Upper lobe of left lung (tissue), 6 donors: ENCODE data around the gene SGMS1. TPM values are rescaled to one million over a fixed set of nuclear protein-coding genes. Genes with fewer than 3 reads are reported as not detected.

Source experiments
- ATAC-seq, 2 donors: fragments of 200-7000 bp; cut with Tn5 transposase; one replicate each; pipeline ENCODE4 v1.9.1; 2022; ENCODE audit warnings: mild to moderate bottlenecking in 2 of 2, moderate library complexity in 2 of 2; ENCODE audit not compliant: low FRiP score in 2 of 2
- DNase-seq, 2 donors: peaks; one replicate each; pipeline ENCODE4 v3.0.0-alpha.2; 2019 to 2020
- H3K27ac ChIP-seq, 4 donors: fragments of 200-600 bp; sonication (generic); one replicate each; pipeline ENCODE4 v1.5.1; 2016 to 2019
- H3K27me3 ChIP-seq, 4 donors: fragments of 200-600 bp; sonication (generic); one replicate each; pipeline ENCODE4 v1.5.1; 2017 to 2019
- H3K36me3 ChIP-seq, 4 donors: fragments of 200-600 bp; sonication (generic); one replicate each; pipeline ENCODE4 v1.5.1; 2016 to 2019
- H3K4me1 ChIP-seq, 4 donors: fragments of 200-600 bp; sonication (generic); one replicate each; pipeline ENCODE4 v1.5.1; 2018 to 2019
- H3K4me3 ChIP-seq, 4 donors: fragments of 200-600 bp; sonication (generic); one replicate each; pipeline ENCODE4 v1.5.1; 2017 to 2019; ENCODE audit warnings: mild to moderate bottlenecking in 2 of 4, moderate library complexity in 1 of 4
- H3K9me3 ChIP-seq, 4 donors: fragments of 200-600 bp; sonication (generic); one replicate each; pipeline ENCODE4 v1.5.1; 2018 to 2019
- EP300 ChIP-seq, 4 donors: sonication (generic); formaldehyde crosslinking; IDR thresholded peaks; one replicate each; pipeline ENCODE4 v1.5.1; 2017; ENCODE audit warnings: antibody characterized with exemption in 4 of 4, control low read depth in 2 of 4
- POLR2A ChIP-seq, 4 donors: fragments of 450-650 bp; IDR thresholded peaks; one replicate each; pipeline ENCODE4 v1.5.1; 2016 to 2017; ENCODE audit warnings: antibody characterized with exemption in 4 of 4, mild to moderate bottlenecking in 2 of 4
- POLR2AphosphoS5 ChIP-seq, 2 donors: sonication (generic); formaldehyde crosslinking; IDR thresholded peaks; one replicate each; pipeline ENCODE4 v1.5.1; 2017; ENCODE audit warnings: antibody characterized with exemption in 2 of 2
- WGBS, 2 donors: methylation state at CpG; one replicate each; pipeline ENCODE4 v1.1.5; 2017 to 2018; 5-methylcytosine and 5-hydroxymethylcytosine counted together
- total RNA-seq, 6 donors: library from RNA; depleted of rRNA in 4 of 6; stranded (reverse); fragments of >200 nt in 4 of 6; gene quantifications; one replicate each; pipeline versions ENCODE4 v1.1.0 to v1.2.1, GENCODE V29; 2016 to 2021
- TF ChIP-seq, protein P1 (sequence below), 6 experiments: fragments of 450-650 bp in 4 of 6; fragments of 200-600 bp in 2 of 6; sonication (generic) in 2 of 6; IDR thresholded peaks; one replicate each; pipeline ENCODE4 v1.5.1; 2016 to 2019; ENCODE audit warnings: antibody characterized with exemption in 6 of 6
- donor health status: DM: no; HTN: no; CAD: no; lungs with moderate emphysema.
- donor health status: DM: no; HTN: yes; CAD: no; lungs with severe emphysema.

SGMS1 gene
- total RNA-seq, 6 donors from 2014 or later, result 66.7 to 230 (median 173) TPM

DNA sequence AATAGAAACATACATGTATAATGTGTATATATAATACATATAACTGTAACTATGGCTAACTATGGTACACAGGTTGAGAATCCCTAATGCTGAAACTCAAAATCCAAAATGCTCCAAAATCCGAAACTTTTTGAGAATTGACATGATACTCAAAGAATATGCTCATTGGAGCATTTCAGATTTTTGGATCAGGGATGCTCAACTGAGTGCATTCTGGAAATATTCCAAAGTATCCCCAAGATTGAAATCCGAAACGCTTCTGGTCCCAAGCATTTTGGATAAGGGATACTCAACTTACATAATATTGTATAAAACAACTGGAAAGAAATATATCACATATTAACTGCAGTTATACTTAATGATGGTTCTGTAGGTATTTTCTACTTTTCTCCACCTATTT, 278.2 kb downstream of the SGMS1 start:
- WGBS, 2 donors, result 74 to 90% methylated on average over 3 of the region's 3 CpGs
- TF ChIP-seq POLR2A (IDR thresholded peaks at IDR 0.05), result no peak
- TF ChIP-seq EP300 (IDR thresholded peaks at IDR 0.05), result no peak
- TF ChIP-seq, protein P1, sequence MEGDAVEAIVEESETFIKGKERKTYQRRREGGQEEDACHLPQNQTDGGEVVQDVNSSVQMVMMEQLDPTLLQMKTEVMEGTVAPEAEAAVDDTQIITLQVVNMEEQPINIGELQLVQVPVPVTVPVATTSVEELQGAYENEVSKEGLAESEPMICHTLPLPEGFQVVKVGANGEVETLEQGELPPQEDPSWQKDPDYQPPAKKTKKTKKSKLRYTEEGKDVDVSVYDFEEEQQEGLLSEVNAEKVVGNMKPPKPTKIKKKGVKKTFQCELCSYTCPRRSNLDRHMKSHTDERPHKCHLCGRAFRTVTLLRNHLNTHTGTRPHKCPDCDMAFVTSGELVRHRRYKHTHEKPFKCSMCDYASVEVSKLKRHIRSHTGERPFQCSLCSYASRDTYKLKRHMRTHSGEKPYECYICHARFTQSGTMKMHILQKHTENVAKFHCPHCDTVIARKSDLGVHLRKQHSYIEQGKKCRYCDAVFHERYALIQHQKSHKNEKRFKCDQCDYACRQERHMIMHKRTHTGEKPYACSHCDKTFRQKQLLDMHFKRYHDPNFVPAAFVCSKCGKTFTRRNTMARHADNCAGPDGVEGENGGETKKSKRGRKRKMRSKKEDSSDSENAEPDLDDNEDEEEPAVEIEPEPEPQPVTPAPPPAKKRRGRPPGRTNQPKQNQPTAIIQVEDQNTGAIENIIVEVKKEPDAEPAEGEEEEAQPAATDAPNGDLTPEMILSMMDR (IDR thresholded peaks at IDR 0.05), result no peak
- TF ChIP-seq POLR2AphosphoS5 (IDR thresholded peaks at IDR 0.05), result no peak
- Histone ChIP-seq H3K27ac (no peak overlapping the region), H3K4me1 (peaks cover 0 to 13% (median 11%) of the 10 kb centered on the region in 4 donors), H3K36me3 (peaks cover 5 to 16% (median 8%) of the 10 kb centered on the region in 4 donors), H3K27me3 (no peaks in the 10 kb centered on the region), H3K4me3 (no peak overlapping the region), H3K9me3 (no peaks in the 10 kb centered on the region)
- ATAC-seq, result no peak
- no peak for DNase-seq

DNA sequence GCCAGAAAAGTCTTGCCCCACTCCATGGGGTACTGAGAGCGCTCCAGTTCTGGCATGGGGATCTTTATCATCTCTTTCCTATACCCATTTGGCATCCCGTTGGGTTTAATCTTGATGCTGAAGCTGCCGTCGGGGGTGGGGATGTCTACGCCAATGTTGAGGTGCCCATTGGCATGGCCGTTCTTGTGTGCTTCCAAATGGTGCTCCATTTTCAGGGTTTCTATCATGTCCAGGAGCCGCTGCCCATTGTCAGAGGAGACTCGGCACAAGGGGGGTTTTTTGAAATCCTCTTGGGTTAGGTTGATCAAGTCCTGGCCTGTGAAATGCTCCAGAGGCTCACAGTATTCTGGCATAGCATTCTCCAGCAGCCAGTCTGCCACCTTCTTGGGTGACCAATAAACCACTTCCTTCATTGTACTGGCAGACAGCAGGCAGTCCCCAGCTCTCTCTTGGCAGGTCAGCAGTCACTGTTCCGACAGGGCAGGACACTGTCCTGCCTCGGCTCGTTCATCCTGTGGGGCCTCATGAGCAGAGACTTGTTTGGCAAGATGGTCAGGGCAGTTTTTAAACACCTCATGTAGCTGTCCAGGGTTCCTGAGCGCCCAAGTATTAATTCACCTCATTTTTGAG, 279.9 kb downstream of the SGMS1 start:
- H3K9me3 ChIP-seq, result no peaks in the 10 kb centered on the region
- no peak overlapping the region for H3K27ac ChIP-seq
- ATAC-seq (no peak), DNase-seq (no peak)
- TF ChIP-seq, protein P1 (IDR thresholded peaks at IDR 0.05), result no peak
- TF ChIP-seq EP300 (IDR thresholded peaks at IDR 0.05) (no peak), POLR2A (IDR thresholded peaks at IDR 0.05) (no peak), POLR2AphosphoS5 (IDR thresholded peaks at IDR 0.05) (no peak)
- no peak overlapping the region for H3K4me3 ChIP-seq
- peaks cover 5 to 25% (median 8%) of the 10 kb centered on the region in 4 donors for H3K36me3 ChIP-seq
- WGBS, 2 donors, result 91 to 97% methylated on average over 12 of the region's 12 CpGs
- no peaks in the 10 kb centered on the region for H3K27me3 ChIP-seq
- H3K4me1 ChIP-seq, result peaks cover 0 to 13% (median 11%) of the 10 kb centered on the region in 4 donors

DNA sequence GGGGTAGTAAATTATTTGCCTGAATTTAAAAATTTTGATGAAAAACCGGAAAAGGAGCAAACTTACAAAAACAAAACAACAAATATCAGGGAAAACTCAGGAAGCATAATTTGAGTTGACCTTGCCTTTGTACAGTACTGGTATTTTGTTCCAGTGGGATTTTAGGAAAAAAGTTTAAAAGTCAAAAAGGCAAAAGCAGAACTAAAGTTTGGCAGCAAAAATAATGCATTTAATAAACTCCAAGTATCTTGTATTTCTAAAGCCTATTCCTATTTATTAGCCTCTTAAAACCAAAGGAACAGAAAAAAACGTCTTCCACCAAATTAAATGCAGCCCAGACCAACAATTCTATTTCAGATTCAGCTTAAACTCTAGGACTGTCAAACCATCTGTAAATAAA, 281.8 kb downstream of the SGMS1 start:
- no peak overlapping the region for H3K4me3 ChIP-seq
- H3K4me1 ChIP-seq, result peaks cover 0 to 3% (median under 1%) of the 10 kb centered on the region in 4 donors
- DNase-seq (no peak), ATAC-seq (no peak)
- 81 to 83% methylated on average over 2 of the region's 2 CpGs for WGBS, 2 donors
- H3K9me3 ChIP-seq, result no peaks in the 10 kb centered on the region
- no peaks in the 10 kb centered on the region for H3K27me3 ChIP-seq
- TF ChIP-seq, protein P1 (IDR thresholded peaks at IDR 0.05), result no peak
- TF ChIP-seq POLR2AphosphoS5 (IDR thresholded peaks at IDR 0.05), result no peak
- TF ChIP-seq POLR2A (IDR thresholded peaks at IDR 0.05), result no peak
- TF ChIP-seq EP300 (IDR thresholded peaks at IDR 0.05), result no peak
- no peak overlapping the region for H3K27ac ChIP-seq
- peaks cover 5 to 25% (median 8%) of the 10 kb centered on the region in 4 donors for H3K36me3 ChIP-seq

DNA sequence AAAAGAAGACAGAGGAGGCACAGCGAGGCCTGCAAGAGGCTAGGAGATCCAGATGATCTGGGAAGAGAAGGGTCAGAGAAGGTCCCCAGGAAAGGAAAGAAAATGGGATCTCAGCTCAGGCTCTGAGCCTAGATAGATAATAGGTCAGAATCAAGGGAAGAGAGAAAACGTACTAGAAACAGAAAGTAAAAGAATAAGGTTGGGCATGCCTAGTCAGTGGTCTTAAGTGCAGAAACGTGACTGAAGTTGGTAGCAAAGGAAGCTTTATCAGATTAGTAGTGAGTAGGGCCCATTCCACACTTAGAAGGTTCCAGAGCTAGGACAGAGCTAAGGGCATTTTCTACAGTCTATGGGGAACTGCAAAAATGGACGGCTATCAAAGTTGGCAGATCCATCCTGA, 287.6 kb downstream of the SGMS1 start:
- no peaks in the 10 kb centered on the region for H3K27me3 ChIP-seq
- H3K4me3 ChIP-seq, result no peak overlapping the region
- no peaks in the 10 kb centered on the region for H3K9me3 ChIP-seq
- no peak for TF ChIP-seq POLR2A (IDR thresholded peaks at IDR 0.05)
- TF ChIP-seq, protein P1 (IDR thresholded peaks at IDR 0.05), result no peak
- no peaks in the 10 kb centered on the region for H3K4me1 ChIP-seq
- peaks cover 0 to 9% (median 0%) of the 10 kb centered on the region in 4 donors for H3K36me3 ChIP-seq
- 66 to 68% methylated on average over 4 of the region's 4 CpGs for WGBS, 2 donors
- DNase-seq, result no peak
- no peak for ATAC-seq
- H3K27ac ChIP-seq, result no peak overlapping the region

DNA sequence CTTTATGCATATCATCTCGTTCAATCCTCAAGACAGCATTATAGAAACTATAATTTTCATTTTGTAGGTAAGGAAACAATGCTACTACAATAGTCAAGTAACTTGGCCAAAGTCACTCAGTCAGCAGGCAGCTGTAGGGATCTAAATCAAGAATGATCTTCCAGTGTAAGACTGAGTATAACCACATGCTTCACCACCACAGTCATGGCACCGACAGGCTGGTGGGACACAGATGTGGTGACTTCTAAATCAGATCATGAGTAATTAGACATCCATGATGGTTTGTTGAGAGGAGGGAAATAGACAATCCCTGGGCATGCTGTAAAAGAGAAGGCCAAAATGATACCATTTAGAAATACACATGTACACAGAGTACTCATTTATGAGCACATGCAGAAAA, 288.4 kb downstream of the SGMS1 start:
- Histone ChIP-seq H3K4me3 (no peak overlapping the region), H3K36me3 (peaks cover 0 to 9% (median 0%) of the 10 kb centered on the region in 4 donors), H3K9me3 (no peaks in the 10 kb centered on the region), H3K4me1 (no peaks in the 10 kb centered on the region), H3K27me3 (no peaks in the 10 kb centered on the region), H3K27ac (no peak overlapping the region)
- ATAC-seq (no peak), DNase-seq (no peak)
- WGBS, 2 donors, result 100% methylated on average over 2 of the region's 2 CpGs
- TF ChIP-seq, protein P1 (IDR thresholded peaks at IDR 0.05), result no peak
- no peak for TF ChIP-seq POLR2AphosphoS5 (IDR thresholded peaks at IDR 0.05)
- no peak for TF ChIP-seq EP300 (IDR thresholded peaks at IDR 0.05)
- no peak for TF ChIP-seq POLR2A (IDR thresholded peaks at IDR 0.05)
